K562 (cell line): Measurements from ENCODE around the gene PRPF18. TPM values are rescaled to one million over a fixed set of nuclear protein-coding genes. Genes with fewer than 3 reads are reported as not detected.

Source experiments
- BCOR ChIP-seq: fragments of 450-650 bp; IDR thresholded peaks from 2 replicates; pipeline ENCODE4 v1.6.1; 2016
- BRF2 ChIP-seq: IDR thresholded peaks from 3 replicates; pipeline ENCODE4 v1.6.1; 2011; ENCODE audit warnings: borderline replicate concordance, mild to moderate bottlenecking; ENCODE audit not compliant: insufficient read length, insufficient read depth
- CREB1 ChIP-seq, 2 experiments: sonication (generic) in 1 of 2; formaldehyde crosslinking in 1 of 2; IDR thresholded peaks; 2 replicates each; pipeline versions ENCODE4 v1.6.1 to v1.8.0; 2012 to 2022; ENCODE audit warnings: inconsistent platforms in 1 of 2, mild to moderate bottlenecking in 1 of 2, missing genetic modification reagents in 1 of 2, moderate library complexity in 1 of 2
- CREBBP ChIP-seq: IDR thresholded peaks from one replicate; pipeline ENCODE4 v1.6.1; 2012; ENCODE audit warnings: low read depth, mild to moderate bottlenecking, control low read depth, inconsistent platforms, low read length
- E2F6 ChIP-seq, 2 experiments: IDR thresholded peaks; 2 replicates each; pipeline ENCODE4 v1.6.1; 2011; ENCODE audit warnings: borderline replicate concordance in 1 of 2, control low read depth in 1 of 2, low read depth in 1 of 2, low read length in 1 of 2, mild to moderate bottlenecking in 1 of 2, mixed read lengths in 1 of 2, moderate library complexity in 1 of 2; ENCODE audit not compliant: insufficient read depth in 1 of 2, insufficient read length in 1 of 2, poor library complexity in 1 of 2, severe bottlenecking in 1 of 2; ENCODE audit errors: extremely low read depth in 1 of 2
- FOSL1 ChIP-seq: fragments of 200-800 bp; sonication (Bioruptor generic); conservative IDR thresholded peaks from 2 replicates; pipeline ENCODE4 v1.6.1; 2016; ENCODE audit warnings: missing genetic modification characterization, missing compliant biosample characterization
- HMG20B ChIP-seq: fragments of 250-450 bp; sonication (Bioruptor Pico); IDR thresholded peaks from 2 replicates; pipeline ENCODE4 v1.5.0; 2021; ENCODE audit warnings: mild to moderate bottlenecking
- IRF9 ChIP-seq: fragments of 450-650 bp; IDR thresholded peaks from 2 replicates; pipeline ENCODE4 v1.6.1; 2016; ENCODE audit warnings: missing biosample characterization, missing genetic modification characterization
- KDM4B ChIP-seq, 2 experiments: fragments of 450-650 bp in 1 of 2; sonication (generic) in 1 of 2; IDR thresholded peaks; 2 replicates each; pipeline ENCODE4 v1.6.1; 2016 to 2017; ENCODE audit warnings: borderline replicate concordance in 2 of 2, antibody characterized with exemption in 1 of 2, low read depth in 1 of 2, mild to moderate bottlenecking in 1 of 2
- L3MBTL2 ChIP-seq: fragments of 450-650 bp; IDR thresholded peaks from 2 replicates; pipeline ENCODE4 v1.6.1; 2016; ENCODE audit warnings: mild to moderate bottlenecking, moderate library complexity
- MAFK ChIP-seq: IDR thresholded peaks from 2 replicates; pipeline ENCODE4 v1.6.1; 2011; ENCODE audit warnings: low read length, improper control_type of control experiment
- MAZ ChIP-seq, 2 experiments: fragments of 450-650 bp in 1 of 2; sonication (generic) in 1 of 2; formaldehyde crosslinking; IDR thresholded peaks in 1 of 2; conservative IDR thresholded peaks in 1 of 2; 2 replicates each; pipeline versions ENCODE4 v1.4.0 to v1.5.0; 2020; ENCODE audit warnings: mild to moderate bottlenecking in 1 of 2, missing genetic modification reagents in 1 of 2
- NCOA2 ChIP-seq, 2 experiments: fragments of 450-650 bp; IDR thresholded peaks; 2 replicates each; pipeline ENCODE4 v1.6.1; 2018; ENCODE audit warnings: mild to moderate bottlenecking in 2 of 2, moderate library complexity in 1 of 2; ENCODE audit not compliant: partially characterized antibody in 2 of 2
- SAP30 ChIP-seq: fragments of 200-600 bp; sonication (generic); IDR thresholded peaks from 2 replicates; pipeline ENCODE4 v1.6.1; 2012; ENCODE audit warnings: borderline replicate concordance, low read depth, mild to moderate bottlenecking, moderate library complexity, low read length, control low read depth, inconsistent platforms; ENCODE audit not compliant: insufficient read depth, poor library complexity, severe bottlenecking
- SMAD2 ChIP-seq: fragments of 150-350 bp; IDR thresholded peaks from 2 replicates; pipeline ENCODE4 v1.6.1; 2014; ENCODE audit warnings: low read depth, mild to moderate bottlenecking, low read length
- SMAD4 ChIP-seq: fragments of 250-450 bp; sonication (Bioruptor Pico); conservative IDR thresholded peaks from 2 replicates; pipeline ENCODE4 v1.8.0; 2021; ENCODE audit warnings: inconsistent platforms, mild to moderate bottlenecking, moderate library complexity
- SMARCC2 ChIP-seq: fragments of 450-650 bp; IDR thresholded peaks from 2 replicates; pipeline ENCODE4 v1.6.1; 2017; ENCODE audit warnings: antibody characterized with exemption, moderate library complexity, mild to moderate bottlenecking, low read depth
- SRF ChIP-seq, 2 experiments: fragments of 250-450, 450-650 bp in 1 of 2; sonication (Bioruptor Pico) in 1 of 2; sonication (generic) in 1 of 2; formaldehyde crosslinking; IDR thresholded peaks; 2 replicates each; pipeline versions ENCODE4 v1.5.0 to v1.5.1; 2020 to 2022; ENCODE audit warnings: mild to moderate bottlenecking in 1 of 2, missing genetic modification reagents in 1 of 2
- ZFP1 ChIP-seq: fragments of 450-650 bp; formaldehyde crosslinking; IDR thresholded peaks from 2 replicates; pipeline ENCODE4 v1.4.0; 2020; ENCODE audit warnings: mild to moderate bottlenecking, mixed read lengths
- ZNF324 ChIP-seq: fragments of 250-450 bp; sonication (Bioruptor Pico); IDR thresholded peaks from 2 replicates; pipeline ENCODE4 v1.4.0; 2020; ENCODE audit warnings: mild to moderate bottlenecking
- ZNF507 ChIP-seq: conservative IDR thresholded peaks from 2 replicates; pipeline ENCODE4 v1.6.1; 2017; ENCODE audit warnings: missing genetic modification characterization, missing compliant biosample characterization
- ZNF778 ChIP-seq: fragments of 450-650 bp; formaldehyde crosslinking; IDR thresholded peaks from 2 replicates; pipeline ENCODE4 v1.4.0; 2020; ENCODE audit warnings: mild to moderate bottlenecking, moderate library complexity
- polyA plus RNA-seq, 8 experiments: library from polyadenylated mRNA; depleted of rRNA in 4 of 8; stranded (reverse) in 5 of 8; unstranded in 3 of 8; fragments of >200 nt; fragmentation: Nextera tagmentation in 2 of 8; fragmentation: Illumina TruSeq in 1 of 8; extraction: Ambion mirVana in 2 of 8; extraction: Trizol in 1 of 8; gene quantifications; 2 replicates each; pipeline versions ENCODE4 v1.2.1 to v1.2.3, GENCODE V29; 2011 to 2014; ENCODE audit warnings: inconsistent platforms in 1 of 8, missing spikeins in 1 of 8
- total RNA-seq, 7 experiments: library from RNA; depleted of rRNA in 6 of 7; stranded (reverse); fragments of >200 nt in 6 of 7; fragmentation: Illumina TruSeq in 2 of 7; extraction: Trizol in 2 of 7; gene quantifications; 2 replicates each; pipeline versions ENCODE4 v1.2.1 to v1.2.3, GENCODE V29; 2011 to 2021; ENCODE audit warnings: low replicate concordance in 1 of 7

PRPF18 gene
- total and polyA plus RNA-seq, 9 of the 15 experiments (the other 6 are each of a cell fraction or from before 2014, with no cell fraction given) = 14.0 to 30.6 (median 23.1) TPM

DNA sequence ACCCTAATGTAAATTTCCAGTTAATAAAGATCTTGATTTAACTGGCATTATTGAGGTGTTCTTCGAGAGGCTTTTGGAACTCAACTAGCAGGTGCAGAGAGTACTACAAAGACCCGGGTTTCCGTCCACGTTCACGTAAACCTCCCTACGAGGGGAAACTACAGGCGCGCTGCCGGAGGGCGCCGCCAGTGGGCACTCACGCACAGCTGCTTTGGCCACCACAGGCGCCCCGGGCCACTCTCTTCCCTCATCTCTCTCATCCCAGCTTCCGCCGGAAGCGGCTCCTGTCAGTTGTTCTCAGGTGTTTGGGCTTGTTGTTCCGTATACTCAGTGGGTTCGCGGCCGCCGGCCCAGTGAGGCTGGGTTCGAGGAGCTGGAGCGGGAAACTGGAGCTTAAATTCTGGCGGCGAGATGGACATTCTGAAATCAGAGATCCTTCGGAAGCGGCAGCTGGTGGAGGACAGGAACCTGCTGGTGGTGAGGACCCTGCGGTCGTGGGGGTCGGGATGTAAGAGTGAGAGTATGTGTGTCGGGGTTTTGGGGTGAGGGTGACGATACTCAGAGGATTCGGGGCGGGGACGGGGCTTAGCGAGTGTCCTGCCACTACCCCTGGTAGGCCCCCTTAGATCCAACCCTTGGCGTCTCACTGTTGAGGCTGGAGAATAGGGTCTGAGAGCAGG lies at the start of gene PRPF18 (continued):
- TF ChIP-seq FOSL1 (tag) (0 out of 2 replicates have a peak, but pooled peaks have one; percentile 41), ZNF507 (tag) (no peak), ZFP1 (no peak), ZNF778 (CRISPR knock-in tag) (no peak), SMAD2 (no peak), ZNF324 (no peak), CREBBP (no peak), MAFK (peak; percentile 18; the same call in 1 of the 2 replicates), BRF2 (no peak), HMG20B (no peak), BCOR (peak; percentile 20; the same call in 1 of the 2 replicates), MAZ (CRISPR knock-in tag; conservative IDR thresholded peaks at IDR 0.05 in 1 of 2, IDR thresholded peaks at IDR 0.05 in 1 of 2) (peak in 1 of 2 experiments; percentile 72; a peak in 2 of 4 replicates), E2F6 (IDR thresholded peaks at IDR 0.05; ENCODE audit: borderline replicate concordance in 1 of 2, extremely low read depth in 1 of 2, insufficient read depth in 1 of 2, insufficient read length in 1 of 2, low read depth in 1 of 2, low read length in 1 of 2, poor library complexity in 1 of 2, severe bottlenecking in 1 of 2) (peak; percentile 17 to 18), KDM4B (IDR thresholded peaks at IDR 0.05; ENCODE audit: borderline replicate concordance in 2 of 2, low read depth in 1 of 2) (peak in 1 of 2 experiments; percentile 86; a peak in 1 of 4 replicates), L3MBTL2 (peak; percentile 72), SMARCC2 (no peak), NCOA2 (IDR thresholded peaks at IDR 0.05; ENCODE audit: partially characterized antibody in 2 of 2) (no peak), CREB1 (IDR thresholded peaks at IDR 0.05) (no peak), CREB1 (CRISPR knock-in tag; IDR thresholded peaks at IDR 0.05) (0 out of 2 replicates have a peak, but pooled peaks have one; percentile 18), SRF (CRISPR knock-in tag; IDR thresholded peaks at IDR 0.05) (peak in 1 of 2 experiments; percentile 83; a peak in 1 of 4 replicates), SAP30 (peak; percentile 88), IRF9 (tag) (no peak), SMAD4 (0 out of 2 replicates have a peak, but pooled peaks have one; percentile 42)
